Measurements from ENCODE around the gene EYA3.

Gene EYA3

DNA sequence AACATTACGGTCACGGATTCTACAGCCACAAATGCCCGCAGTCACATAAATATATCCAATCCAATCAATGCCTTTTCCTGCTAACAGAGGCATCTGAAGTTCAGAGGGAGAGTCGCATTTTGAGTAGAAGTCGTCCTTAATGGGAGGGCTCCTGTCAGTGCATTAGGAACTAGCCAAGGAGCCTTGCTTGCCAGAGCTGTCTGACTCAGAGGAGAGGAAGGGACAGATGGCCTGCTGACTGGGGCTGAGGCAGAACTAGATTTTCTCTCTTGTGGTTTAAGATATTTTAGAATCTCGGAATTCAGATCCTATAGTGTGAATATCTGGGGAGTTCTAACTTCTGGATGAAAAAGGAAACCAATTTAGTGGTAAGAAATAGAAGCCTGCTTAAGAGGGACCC lies 118.0 kb downstream of the EYA3 start:
- peak; percentile 88 for DNase-seq (ENCODE audit: low read depth, low spot score)

DNA sequence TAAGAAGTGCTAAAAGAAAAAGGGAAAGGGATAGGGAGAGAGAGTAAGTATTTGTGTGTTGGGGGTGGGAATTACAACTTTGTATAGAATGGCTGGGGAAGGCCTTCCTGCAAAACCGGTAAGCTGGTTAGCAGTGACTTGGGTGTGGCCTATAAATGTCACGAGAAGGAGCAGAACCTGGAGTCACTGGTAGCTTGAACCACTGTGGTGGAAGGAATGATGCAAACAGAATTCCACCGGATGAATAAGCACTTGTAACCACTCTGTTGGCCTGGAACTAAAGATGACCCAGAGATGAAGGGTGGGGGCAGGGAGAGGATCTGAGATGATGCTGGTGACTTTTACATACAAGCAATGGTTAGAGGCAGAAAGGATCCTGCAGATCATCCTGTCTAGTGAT lies 119.7 kb downstream of the EYA3 start:
- DNase-seq (ENCODE audit: low read depth, low spot score): peak; percentile 79

DNA sequence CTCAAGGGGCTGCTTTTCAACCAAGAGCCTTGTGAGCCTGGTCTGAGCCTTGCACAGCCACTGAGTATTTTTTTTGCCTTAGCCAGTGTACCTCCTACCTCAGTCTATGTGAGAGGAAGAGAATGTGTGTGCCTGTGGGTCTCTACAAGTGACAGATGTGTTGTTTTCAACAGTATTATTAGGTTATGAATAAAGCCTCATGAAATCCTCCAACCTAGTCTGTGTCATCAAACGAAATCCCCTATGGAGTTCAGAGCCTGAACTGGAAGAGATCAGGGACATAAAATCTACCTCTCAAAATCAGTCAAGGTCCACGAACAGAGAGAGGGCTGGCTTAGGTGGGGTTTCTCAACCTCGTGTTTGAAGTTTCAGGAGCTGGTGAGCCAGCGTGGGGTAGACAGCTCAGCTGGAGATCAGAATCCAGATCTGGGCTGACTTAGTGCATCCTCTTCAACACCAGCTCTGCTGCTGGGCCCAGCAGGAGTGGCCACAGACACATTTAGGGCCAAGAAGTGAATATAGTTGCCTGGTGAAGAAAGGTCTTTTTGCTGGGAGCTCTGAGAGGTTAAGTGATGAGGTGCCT lies 120.4 kb downstream of the EYA3 start:
- DNase-seq (ENCODE audit: low read depth, low spot score): no peak

DNA sequence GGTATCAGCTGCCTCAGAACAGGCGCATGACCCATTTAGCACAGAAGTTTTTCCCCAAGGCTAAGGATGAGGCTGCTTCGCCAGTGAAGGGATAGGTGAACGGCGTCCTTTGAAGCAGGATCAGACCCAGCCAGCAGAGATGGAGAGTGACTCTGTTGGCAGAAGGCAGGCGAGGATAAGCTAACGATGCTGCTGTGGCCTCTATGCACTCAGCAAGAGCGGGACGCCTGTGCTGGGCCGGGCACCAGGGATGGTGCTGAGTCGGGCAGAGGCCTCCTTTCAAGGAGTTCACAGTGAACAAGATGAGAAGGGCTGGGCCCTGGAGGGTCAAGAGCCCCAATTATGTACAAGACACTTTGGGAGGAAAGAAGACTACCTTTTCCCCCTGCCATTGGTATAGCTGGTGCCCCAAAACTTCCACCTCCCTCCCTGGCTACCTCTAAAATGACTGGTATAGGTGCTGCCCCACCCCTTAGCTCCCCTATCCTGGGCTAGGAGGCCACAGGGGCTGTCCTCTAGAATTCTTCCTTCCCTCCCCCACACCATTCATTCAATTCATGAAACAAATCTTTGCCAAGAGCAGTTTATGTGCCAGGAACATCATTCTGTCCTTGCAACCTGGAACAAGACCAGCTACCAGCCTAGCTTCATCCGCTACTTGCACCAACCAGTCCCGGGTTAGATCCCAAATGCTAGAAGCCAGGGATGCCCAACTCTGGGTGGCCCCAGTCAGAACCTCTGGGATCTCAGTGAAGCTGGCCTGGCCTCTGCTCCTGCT lies 121.1 kb downstream of the EYA3 start:
- DNase-seq (ENCODE audit: low read depth, low spot score): no peak

DNA sequence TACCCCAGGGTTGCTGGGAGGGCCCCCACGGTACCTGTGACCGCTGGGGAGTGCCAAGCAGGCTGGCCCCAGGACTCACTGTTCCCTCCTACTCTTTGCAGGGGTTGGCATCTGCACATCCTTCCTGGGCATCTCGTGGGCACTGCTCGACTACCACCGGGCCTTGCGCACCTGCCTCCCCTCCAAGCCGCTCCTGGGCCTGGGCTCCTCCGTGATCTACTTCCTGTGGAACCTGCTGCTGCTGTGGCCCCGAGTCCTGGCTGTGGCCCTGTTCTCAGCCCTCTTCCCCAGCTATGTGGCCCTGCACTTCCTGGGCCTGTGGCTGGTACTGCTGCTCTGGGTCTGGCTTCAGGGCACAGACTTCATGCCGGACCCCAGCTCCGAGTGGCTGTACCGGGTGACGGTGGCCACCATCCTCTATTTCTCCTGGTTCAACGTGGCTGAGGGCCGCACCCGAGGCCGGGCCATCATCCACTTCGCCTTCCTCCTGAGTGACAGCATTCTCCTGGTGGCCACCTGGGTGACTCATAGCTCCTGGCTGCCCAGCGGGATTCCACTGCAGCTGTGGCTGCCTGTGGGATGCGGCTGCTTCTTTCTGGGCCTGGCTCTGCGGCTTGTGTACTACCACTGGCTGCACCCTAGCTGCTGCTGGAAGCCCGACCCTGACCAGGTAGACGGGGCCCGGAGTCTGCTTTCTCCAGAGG lies 121.9 kb downstream of the EYA3 start:
- DNase-seq (ENCODE audit: low read depth, low spot score): peak; percentile 57

DNA sequence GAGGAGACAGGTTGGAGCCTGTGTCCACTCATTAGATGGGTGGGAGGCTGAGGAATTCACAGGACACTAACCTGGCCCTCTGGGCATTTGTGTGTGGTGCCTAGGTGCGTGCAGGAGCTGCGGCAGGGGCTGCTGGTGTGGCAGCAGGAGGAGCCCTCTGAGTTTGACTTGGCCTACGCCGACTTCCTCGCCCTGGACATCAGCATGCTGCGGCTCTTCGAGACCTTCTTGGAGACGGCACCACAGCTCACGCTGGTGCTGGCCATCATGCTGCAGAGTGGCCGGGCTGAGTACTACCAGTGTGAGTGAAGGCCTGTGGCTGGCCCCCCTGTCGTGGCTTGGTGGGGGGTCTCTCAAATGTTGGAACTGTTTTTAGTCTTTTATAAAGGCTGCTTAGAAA lies 125.0 kb downstream of the EYA3 start:
- no peak for DNase-seq (ENCODE audit: low read depth, low spot score)

DNA sequence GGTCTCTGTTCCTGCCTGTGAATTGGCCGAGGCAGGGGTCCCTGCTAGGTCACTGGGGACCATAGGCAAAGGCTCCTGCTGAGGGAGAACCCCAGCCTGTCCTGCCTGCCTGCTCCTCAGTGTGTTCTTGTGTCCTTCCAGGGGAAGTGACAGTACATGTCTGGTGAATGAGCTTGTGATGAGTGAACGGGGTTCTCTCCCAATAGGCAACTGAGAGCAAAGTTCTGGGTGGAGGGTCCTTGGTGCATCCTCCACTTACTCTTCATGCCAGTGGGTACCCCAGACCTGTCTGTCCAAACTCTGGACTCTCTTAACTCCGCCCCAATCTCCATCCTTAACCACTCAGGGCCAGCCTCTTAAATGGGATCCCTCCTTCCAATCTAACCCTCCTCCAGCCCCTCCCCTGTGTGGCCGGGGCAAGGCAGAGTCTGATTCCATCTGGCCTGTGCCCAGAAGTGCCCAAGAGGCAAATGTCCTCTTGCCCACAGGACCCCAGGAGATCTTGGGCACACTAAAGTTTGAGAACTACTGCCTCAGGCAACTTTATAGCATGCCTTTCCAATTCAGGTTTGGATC lies 126.7 kb downstream of the EYA3 start:
- peak; percentile 18 for DNase-seq (ENCODE audit: low read depth, low spot score)

DNA sequence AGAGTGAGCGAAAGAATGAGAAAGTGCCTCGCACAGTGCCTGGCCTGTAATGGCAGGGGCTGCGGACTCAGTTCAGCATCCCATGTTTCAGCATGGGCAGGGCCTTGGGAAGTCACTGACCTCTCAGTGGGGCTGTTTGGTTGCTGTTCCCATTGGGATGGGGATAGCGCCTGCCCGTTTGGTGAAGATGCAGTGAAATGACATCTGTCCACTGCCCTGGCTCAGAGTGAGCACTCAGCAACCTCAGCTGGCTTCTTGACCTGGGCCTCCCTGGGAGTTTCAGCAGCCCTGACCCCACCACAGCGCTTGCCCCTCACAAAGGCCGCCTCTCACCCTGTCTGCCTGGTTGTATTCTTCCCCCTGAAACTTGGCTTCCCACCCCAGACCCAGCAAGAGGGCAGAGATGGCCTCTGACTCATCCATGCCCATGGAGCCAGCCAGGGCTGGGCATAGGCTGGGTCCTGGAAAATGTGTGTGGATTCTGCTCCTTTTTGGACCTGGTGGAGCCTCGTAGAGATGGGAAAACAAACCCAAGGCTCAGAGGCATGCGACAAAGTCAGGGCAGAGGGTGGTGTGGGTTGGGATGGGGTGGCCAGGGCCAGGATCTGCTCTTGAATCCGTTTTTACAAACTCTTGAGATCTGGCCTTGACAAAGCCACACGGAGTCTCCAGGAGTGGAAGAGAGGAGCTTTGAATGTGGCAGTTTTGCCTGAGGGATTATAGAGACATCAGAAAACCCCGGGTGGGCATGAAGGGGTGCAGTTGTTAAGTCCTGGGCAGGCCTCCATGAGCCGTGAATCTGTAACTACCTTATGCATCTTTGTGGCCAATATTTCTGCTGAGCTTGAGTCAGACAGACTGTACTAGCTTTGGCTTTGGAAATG lies 127.4 kb downstream of the EYA3 start:
- peak; percentile 52 for DNase-seq (ENCODE audit: low read depth, low spot score)

DNA sequence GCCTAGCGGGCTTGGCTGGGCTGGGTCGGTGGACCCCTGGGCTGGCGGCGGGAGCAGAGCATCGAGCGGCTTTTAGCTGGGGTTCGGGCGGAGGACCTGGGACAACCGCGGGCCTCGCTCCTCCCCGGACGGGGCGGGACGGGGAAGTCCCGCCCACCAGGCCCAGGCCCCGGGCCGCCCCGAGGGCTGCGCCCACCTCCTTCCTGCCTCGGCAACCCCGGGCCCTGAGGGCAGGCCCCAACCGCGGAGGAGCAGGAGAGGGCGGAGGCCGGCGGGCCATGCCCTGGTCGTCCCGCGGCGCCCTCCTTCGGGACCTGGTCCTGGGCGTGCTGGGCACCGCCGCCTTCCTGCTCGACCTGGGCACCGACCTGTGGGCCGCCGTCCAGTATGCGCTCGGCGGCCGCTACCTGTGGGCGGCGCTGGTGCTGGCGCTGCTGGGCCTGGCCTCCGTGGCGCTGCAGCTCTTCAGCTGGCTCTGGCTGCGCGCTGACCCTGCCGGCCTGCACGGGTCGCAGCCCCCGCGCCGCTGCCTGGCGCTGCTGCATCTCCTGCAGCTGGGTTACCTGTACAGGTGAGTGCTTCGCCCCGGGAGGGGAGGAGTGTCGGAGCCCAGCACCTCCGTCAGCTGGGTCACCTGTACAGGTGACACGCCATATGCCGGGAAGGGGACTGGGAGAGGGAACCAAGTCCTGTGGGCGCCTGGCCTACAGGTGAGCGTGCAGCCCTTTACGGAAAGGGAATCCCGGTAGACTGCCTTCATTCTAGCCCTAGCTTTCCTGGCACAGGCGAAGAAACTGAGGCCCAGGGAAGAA lies 128.4 kb downstream of the EYA3 start, which contains the start of gene XKR8:
Gene XKR8, plus strand, starts transcription at position 182 of the 812 bp plus-strand sequence. Its CDS starts 97 bp downstream, at position 279.
- peak; percentile 93 for DNase-seq (ENCODE audit: low read depth, low spot score)

DNA sequence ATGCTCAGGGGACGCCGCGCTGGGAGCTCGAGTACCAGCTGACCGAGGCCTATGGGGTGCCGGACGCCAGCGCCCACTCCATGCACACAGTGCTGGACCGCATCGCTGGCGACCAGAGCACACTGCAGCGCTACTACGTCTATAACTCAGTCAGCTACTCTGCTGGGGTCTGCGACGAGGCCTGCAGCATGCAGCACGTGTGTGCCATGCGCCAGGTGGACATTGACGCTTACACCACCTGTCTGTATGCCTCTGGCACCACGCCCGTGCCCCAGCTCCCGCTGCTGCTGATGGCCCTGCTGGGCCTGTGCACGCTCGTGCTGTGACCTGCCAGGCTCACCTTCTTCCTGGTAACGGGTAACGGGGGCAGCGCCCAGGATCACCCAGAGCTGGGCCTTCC lies 129.9 kb downstream of the EYA3 start:
- no peak for DNase-seq (ENCODE audit: low read depth, low spot score)

DNA sequence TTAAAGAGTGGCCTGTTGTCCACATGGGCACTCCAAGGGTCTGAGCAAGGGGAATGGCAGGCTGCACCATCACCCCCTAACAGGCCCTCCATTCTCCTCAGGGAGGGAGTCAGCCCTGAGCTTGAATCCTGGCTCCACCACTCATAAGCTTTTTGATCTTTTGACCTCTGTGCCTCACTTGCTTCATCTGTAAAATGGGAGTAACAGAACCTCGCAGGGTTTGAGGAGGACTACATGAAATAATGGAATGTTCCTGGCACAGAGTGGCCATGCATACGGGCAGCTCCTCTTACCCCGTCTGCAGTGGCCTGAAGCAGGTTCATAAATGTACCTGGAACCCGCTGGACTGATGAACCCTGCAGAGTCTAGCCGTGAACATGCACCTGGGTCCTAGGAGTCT lies 130.8 kb downstream of the EYA3 start:
- DNase-seq (ENCODE audit: low read depth, low spot score): no peak

DNA sequence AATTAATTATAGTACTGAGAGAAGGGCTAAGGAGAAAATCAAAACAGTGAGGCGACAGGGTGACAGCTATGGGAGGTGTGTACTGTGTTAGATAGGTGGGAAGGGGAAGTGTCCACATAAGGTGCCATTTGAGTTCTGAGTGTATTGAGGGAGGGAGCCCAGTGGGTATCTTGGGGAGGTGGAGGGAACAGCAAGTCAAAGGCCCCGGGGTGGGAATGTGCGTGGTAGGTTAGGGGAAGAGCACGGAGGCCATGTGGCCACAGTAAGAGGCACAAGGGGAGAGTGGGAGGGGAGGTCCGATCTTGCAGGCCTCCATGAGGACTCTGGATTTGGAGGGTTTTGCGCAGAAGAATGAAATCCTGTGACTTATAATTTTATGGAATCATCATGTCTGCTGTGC lies 131.6 kb downstream of the EYA3 start:
- DNase-seq (ENCODE audit: low read depth, low spot score): no peak

DNA sequence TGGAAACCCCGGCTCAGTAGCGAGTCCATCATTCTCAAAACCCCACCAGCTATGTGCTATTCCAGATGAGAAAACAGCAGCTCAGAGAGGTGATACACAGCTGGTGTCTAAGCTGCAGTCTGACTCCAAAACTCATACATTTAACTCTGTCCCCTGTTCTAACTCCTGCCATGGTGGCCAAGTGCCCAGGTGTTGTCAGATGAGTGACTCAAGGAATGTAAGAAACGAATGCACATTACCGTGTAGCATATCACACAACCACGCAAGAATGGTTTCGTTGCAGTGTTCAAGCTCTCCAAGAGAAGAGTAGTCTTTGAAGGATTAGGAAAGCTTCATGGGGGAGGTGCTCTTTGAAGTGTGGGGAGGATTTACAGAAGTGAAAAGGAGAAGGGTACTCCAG lies 133.3 kb downstream of the EYA3 start:
- no peak for DNase-seq (ENCODE audit: low read depth, low spot score)

DNA sequence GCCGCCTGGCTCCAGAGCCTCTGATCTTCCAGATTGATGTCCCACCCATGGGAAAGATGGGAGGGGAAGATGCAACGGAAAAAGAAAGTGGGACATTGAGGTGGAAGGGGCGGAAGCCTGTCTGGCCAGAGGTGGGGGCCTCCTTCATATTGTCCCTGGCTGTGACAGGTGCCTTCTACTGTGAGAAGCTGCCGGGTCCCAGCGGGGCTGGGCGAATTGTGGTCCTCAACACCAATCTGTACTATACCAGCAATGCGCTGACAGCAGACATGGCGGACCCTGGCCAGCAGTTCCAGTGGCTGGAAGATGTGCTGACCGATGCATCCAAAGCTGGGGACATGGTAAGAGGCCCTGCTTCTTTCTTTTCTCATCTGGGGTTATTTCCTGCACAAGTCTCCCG lies 134.2 kb downstream of the EYA3 start:
- DNase-seq (ENCODE audit: low read depth, low spot score): no peak

DNA sequence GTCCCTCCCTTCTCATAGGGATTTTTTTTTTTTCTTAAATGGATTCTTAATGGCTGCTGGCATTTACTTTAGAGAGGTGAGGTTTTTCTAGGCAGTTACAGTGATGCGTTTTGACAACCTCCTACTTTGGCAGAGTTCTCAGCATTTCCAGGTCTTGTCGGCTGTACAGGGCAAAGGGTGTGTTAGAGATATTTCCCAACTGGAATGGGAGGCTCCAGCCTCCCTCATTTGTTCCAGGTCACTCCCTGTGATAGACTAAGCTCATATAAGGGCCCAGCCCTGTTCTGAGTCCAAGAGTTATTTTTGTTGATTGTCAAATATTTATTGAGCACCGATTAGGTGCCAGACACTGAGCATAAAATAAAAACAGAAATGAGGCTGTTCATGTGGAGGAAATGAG lies 136.3 kb downstream of the EYA3 start:
- no peak for DNase-seq (ENCODE audit: low read depth, low spot score)

DNA sequence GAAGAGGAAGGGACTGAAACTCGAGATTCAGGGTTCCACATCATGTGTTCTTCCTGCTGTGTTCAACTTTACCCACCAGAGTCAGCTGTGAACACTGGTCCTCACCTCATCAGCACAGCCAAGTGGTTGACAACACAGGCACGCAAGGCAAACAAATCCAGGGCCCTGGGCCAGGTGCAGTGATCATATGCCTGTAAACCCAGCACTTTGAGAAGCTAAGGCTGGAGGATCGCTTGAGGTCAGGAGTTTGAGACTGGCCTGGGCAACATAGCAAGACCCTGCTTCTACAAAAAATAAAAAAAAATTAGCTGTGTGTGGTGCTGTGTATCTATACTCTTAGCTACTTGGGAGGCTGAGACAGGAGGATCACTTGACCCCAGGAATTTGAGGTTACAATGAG lies 137.0 kb downstream of the EYA3 start:
- DNase-seq (ENCODE audit: low read depth, low spot score): no peak

DNA sequence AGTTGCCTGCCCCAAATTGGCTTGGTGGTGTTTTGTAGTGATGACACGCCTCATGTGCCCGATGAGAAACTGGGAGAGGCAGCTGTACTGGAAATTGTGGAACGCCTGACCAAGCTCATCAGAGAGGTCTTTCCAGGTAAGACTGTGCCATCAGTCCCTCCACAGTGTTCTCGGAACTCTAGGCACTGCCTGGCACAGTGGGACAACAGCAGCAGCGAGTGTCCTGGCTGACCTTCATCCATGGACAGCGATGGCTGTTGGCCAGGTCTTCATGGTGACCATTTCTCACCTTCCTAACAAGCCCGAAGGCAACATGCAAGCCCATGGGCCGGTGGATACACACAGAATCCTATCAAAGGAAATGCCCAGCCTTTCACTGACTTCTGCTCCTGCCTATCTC lies 139.4 kb downstream of the EYA3 start:
- no peak for DNase-seq (ENCODE audit: low read depth, low spot score)

DNA sequence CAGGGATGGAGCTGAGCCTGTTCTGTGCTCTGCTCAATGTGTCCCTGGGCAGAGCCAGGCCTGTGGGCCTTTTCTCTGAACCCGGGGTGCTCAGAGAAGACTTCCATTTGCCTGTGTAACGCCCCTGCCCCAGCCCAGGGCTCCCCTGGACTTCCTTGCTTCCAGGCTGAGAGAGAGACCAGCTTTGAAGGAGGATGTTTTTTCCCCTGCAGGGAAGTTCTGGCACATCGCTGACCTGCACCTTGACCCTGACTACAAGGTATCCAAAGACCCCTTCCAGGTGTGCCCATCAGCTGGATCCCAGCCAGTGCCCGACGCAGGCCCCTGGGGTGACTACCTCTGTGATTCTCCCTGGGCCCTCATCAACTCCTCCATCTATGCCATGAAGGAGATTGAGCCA lies 143.4 kb downstream of the EYA3 start:
- DNase-seq (ENCODE audit: low read depth, low spot score): no peak

DNA sequence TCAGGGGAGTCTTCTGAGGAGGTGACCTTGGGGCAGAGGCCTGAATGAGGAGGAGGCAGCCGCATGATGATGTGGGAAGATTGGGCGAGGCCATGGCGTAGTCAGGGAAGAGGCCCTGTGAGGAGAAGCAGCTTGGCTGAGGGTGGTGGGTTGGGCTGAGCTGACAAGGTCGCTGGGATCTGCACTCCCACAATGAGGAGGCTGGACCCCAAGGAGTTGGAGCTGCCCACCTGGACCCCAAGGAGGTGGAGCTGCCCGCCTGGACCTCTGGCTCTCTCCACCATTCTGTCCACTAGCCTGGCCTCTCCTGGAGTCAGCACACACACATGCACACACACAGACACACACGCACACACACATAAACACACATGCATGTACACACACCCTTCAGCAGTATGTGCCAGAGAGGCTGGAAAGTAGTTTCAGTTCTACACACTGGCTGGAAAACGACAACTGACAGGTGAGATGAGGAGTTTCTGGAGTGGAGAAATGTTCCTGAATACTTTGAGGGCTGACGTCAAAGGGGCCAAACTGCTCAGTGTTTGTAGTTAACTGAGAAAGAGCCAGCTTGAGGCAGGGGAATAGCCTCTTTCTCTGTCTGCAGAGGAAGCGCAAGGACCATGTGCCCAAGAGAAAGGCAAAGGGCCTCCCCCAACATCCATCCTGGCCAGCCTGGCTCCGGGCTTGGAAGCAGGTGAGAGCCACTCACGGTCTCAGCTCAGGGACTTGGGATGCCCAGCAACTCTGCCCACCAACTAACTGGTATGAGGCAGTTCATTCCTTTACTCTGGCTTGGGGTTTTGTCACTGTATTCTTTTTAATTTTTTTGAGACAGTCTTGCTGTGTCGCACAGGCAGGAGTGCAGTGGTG lies 146.5 kb downstream of the EYA3 start:
- DNase-seq (ENCODE audit: low read depth, low spot score): no peak

All from astrocyte of the hippocampus (primary cell).